Measurements from ENCODE around the gene HLA-DQA2. TPM values are rescaled to one million over a fixed set of nuclear protein-coding genes. Genes with fewer than 3 reads are reported as not detected.
"Not testable (repeated sequence)": the region's sequence is repeated elsewhere in the genome, so short reads cannot be mapped to it uniquely, and the experiment has no call there.

The HLA-DQA2 gene
- total and polyA plus RNA-seq, 4 donors, result 0.22 to 15.3 (median 1.3) TPM

GRCh38 chr6:32742374-32742773 is 1.2 kb downstream of the HLA-DQA2 start:
- H3K9ac ChIP-seq (ENCODE audit: insufficient read depth in 1 of 2, low read length in 2 of 2), result no peak overlapping the region
- no peaks in the 10 kb centered on the region for H3K9me3 ChIP-seq (ENCODE audit: control insufficient read depth in 4 of 4, insufficient read depth in 3 of 4, low read length in 3 of 4)
- H3K4me1 ChIP-seq (ENCODE audit: control insufficient read depth in 5 of 5, insufficient read depth in 5 of 5, low read length in 5 of 5), result peaks cover 0 to 7% (median 0%) of the 10 kb centered on the region in 5 donors
- H3K4me3 ChIP-seq, result no peak overlapping the region
- H3K27ac ChIP-seq (ENCODE audit: low read depth in 1 of 2, low read length in 1 of 2), result no peak overlapping the region
- peaks cover 0 to 6% (median 0%) of the 10 kb centered on the region in 3 donors for H3K27me3 ChIP-seq (ENCODE audit: control insufficient read depth in 3 of 3, insufficient read depth in 3 of 3, low read length in 2 of 3)
- ATAC-seq (ENCODE audit: insufficient read depth, low FRiP score), result no peak
- no peak for TF ChIP-seq CTCF (IDR thresholded peaks at IDR 0.05; ENCODE audit: control extremely low read depth, extremely low read depth)
- no peak for DNase-seq
- H3K36me3 ChIP-seq (ENCODE audit: control insufficient read depth in 4 of 4, insufficient read depth in 4 of 4, low read length in 4 of 4), result no peaks in the 10 kb centered on the region
- WGBS, 2 donors, result 91 to 93% methylated on average over 3 of the region's 3 CpGs

GRCh38 chr6:32744776-32745175 is 3.6 kb downstream of the HLA-DQA2 start:
- DNase-seq, result no peak
- WGBS, 2 donors, result 23 to 38% methylated on average over 5 of the region's 5 CpGs

GRCh38 chr6:32745649-32746048 is 4.5 kb downstream of the HLA-DQA2 start:
- H3K9me3 ChIP-seq (ENCODE audit: control insufficient read depth in 4 of 4, insufficient read depth in 3 of 4, low read length in 3 of 4); H3K27ac ChIP-seq (ENCODE audit: low read depth in 1 of 2, low read length in 1 of 2); H3K4me1 ChIP-seq (ENCODE audit: control insufficient read depth in 5 of 5, insufficient read depth in 5 of 5, low read length in 5 of 5); ATAC-seq (ENCODE audit: insufficient read depth, low FRiP score); H3K36me3 ChIP-seq (ENCODE audit: control insufficient read depth in 4 of 4, insufficient read depth in 4 of 4, low read length in 4 of 4); H3K27me3 ChIP-seq (ENCODE audit: control insufficient read depth in 3 of 3, insufficient read depth in 3 of 3, low read length in 2 of 3); DNase-seq; H3K9ac ChIP-seq (ENCODE audit: insufficient read depth in 1 of 2, low read length in 2 of 2); H3K4me3 ChIP-seq: not testable (repeated sequence)
- 64 to 68% methylated on average over 1 of the region's 1 CpG for WGBS, 2 donors

More at GRCh38 chr6:32744776-32745175, 3.6 kb downstream of the HLA-DQA2 start:
- no peaks in the 10 kb centered on the region for H3K36me3 ChIP-seq (ENCODE audit: control insufficient read depth in 4 of 4, insufficient read depth in 4 of 4, low read length in 4 of 4)
- no peak for ATAC-seq (ENCODE audit: insufficient read depth, low FRiP score)
- H3K4me3 ChIP-seq, result no peak overlapping the region
- no peak overlapping the region for H3K9ac ChIP-seq (ENCODE audit: insufficient read depth in 1 of 2, low read length in 2 of 2)
- H3K27me3 ChIP-seq (ENCODE audit: control insufficient read depth in 3 of 3, insufficient read depth in 3 of 3, low read length in 2 of 3), result peaks cover 0 to 6% (median 0%) of the 10 kb centered on the region in 3 donors
- peaks cover 0 to 7% (median 0%) of the 10 kb centered on the region in 5 donors for H3K4me1 ChIP-seq (ENCODE audit: control insufficient read depth in 5 of 5, insufficient read depth in 5 of 5, low read length in 5 of 5)
- no peaks in the 10 kb centered on the region for H3K9me3 ChIP-seq (ENCODE audit: control insufficient read depth in 4 of 4, insufficient read depth in 3 of 4, low read length in 3 of 4)
- no peak overlapping the region for H3K27ac ChIP-seq (ENCODE audit: low read depth in 1 of 2, low read length in 1 of 2)
- no peak for TF ChIP-seq CTCF (IDR thresholded peaks at IDR 0.05; ENCODE audit: control extremely low read depth, extremely low read depth)

- ATAC-seq (ENCODE audit: insufficient read depth, low FRiP score) (no peak), DNase-seq (no peak)
- Histone ChIP-seq H3K27ac (ENCODE audit: low read depth in 1 of 2, low read length in 1 of 2) (no peak overlapping the region), H3K4me3 (no peak overlapping the region), H3K36me3 (ENCODE audit: control insufficient read depth in 4 of 4, insufficient read depth in 4 of 4, low read length in 4 of 4) (no peaks in the 10 kb centered on the region), H3K9ac (ENCODE audit: insufficient read depth in 1 of 2, low read length in 2 of 2) (no peak overlapping the region), H3K27me3 (ENCODE audit: control insufficient read depth in 3 of 3, insufficient read depth in 3 of 3, low read length in 2 of 3) (peaks cover 0 to 3% (median 0%) of the 10 kb centered on the region in 3 donors), H3K4me1 (ENCODE audit: control insufficient read depth in 5 of 5, insufficient read depth in 5 of 5, low read length in 5 of 5) (no peaks in the 10 kb centered on the region), H3K9me3 (ENCODE audit: control insufficient read depth in 4 of 4, insufficient read depth in 3 of 4, low read length in 3 of 4) (no peaks in the 10 kb centered on the region)
- WGBS, 2 donors, result 51 to 65% methylated on average over 8 of the region's 8 CpGs
- TF ChIP-seq CTCF (IDR thresholded peaks at IDR 0.05; ENCODE audit: control extremely low read depth, extremely low read depth), result no peak
Observed at GRCh38 chr6:32752580-32752979, 11.4 kb downstream of the HLA-DQA2 start.

All from lung (tissue), 12 donors.